Activated T-helper 17 cell treated with anti-CD3 and anti-CD28 coated beads, Interleukin-2, amount 50 U/mL, for 72 hours (primary cell): ENCODE results near the gene TNFRSF13B. TPM values are rescaled to one million over a fixed set of nuclear protein-coding genes. Genes with fewer than 3 reads are reported as not detected.
A peak's percentile ranks its signal among the peaks of the same experiment; 100 is the strongest.
"Not testable (repeated sequence)": the region's sequence is repeated elsewhere in the genome, so short reads cannot be mapped to it uniquely, and the experiment has no call there.

Source experiments
- ATAC-seq: fragments of 150-1000 bp; cut with Tn5 transposase; replicated peaks from 2 replicates; pipeline ENCODE4 v1.10.0; 2021; ENCODE audit warnings: mild to moderate bottlenecking, moderate library complexity
- H3K27ac Mint-ChIP-seq: one replicate; pipeline ENCODE4 v1.8.0; 2022; ENCODE audit warnings: mixed read lengths
- H3K27me3 Mint-ChIP-seq: one replicate; pipeline ENCODE4 v1.8.0; 2022; ENCODE audit warnings: mixed read lengths
- H3K36me3 Mint-ChIP-seq: one replicate; pipeline ENCODE4 v1.8.0; 2022; ENCODE audit warnings: low read depth, mild to moderate bottlenecking, mixed read lengths
- H3K4me1 Mint-ChIP-seq: one replicate; pipeline ENCODE4 v1.8.0; 2022; ENCODE audit warnings: mixed read lengths
- H3K4me3 Mint-ChIP-seq: one replicate; pipeline ENCODE4 v1.8.0; 2022; ENCODE audit warnings: mild to moderate bottlenecking, mixed read lengths
- H3K9me3 Mint-ChIP-seq: one replicate; pipeline ENCODE4 v1.8.0; 2022; ENCODE audit warnings: mixed read lengths
- total RNA-seq, 2 donors: library from RNA; stranded (reverse); gene quantifications; one replicate each; pipeline ENCODE4 v1.2.3, GENCODE V29; 2022

Gene TNFRSF13B
- total RNA-seq, 2 donors from 2014 or later = not detected

GRCh38 chr17:16980813-16981731 lies 9.2 kb upstream of the TNFRSF13B start:
- H3K27me3 Mint-ChIP-seq = no peaks in the 10 kb centered on the region
- H3K36me3 Mint-ChIP-seq = no peaks in the 10 kb centered on the region
- no peaks in the 10 kb centered on the region for H3K9me3 Mint-ChIP-seq
- no peak overlapping the region for H3K4me3 Mint-ChIP-seq
- peaks cover 2% of the 10 kb centered on the region for H3K4me1 Mint-ChIP-seq
- no peak for ATAC-seq
- no peak overlapping the region for H3K27ac Mint-ChIP-seq

GRCh38 chr17:16980061-16980460 lies 8.1 kb upstream of the TNFRSF13B start:
- Mint-ChIP-seq H3K27me3 (no peaks in the 10 kb centered on the region), H3K4me1 (peaks cover 5% of the 10 kb centered on the region), H3K36me3 (no peaks in the 10 kb centered on the region), H3K9me3 (no peaks in the 10 kb centered on the region), H3K27ac (no peak overlapping the region), H3K4me3 (no peak overlapping the region)
- no peak for ATAC-seq

GRCh38 chr17:16979237-16979823 lies 7.4 kb upstream of the TNFRSF13B start:
- H3K4me1 Mint-ChIP-seq, H3K27me3 Mint-ChIP-seq, H3K36me3 Mint-ChIP-seq, H3K4me3 Mint-ChIP-seq, ATAC-seq, H3K9me3 Mint-ChIP-seq, H3K27ac Mint-ChIP-seq: not testable (repeated sequence)

- H3K4me1 Mint-ChIP-seq = peaks cover 5% of the 10 kb centered on the region
- no peaks in the 10 kb centered on the region for H3K36me3 Mint-ChIP-seq
- H3K27me3 Mint-ChIP-seq = no peaks in the 10 kb centered on the region
- no peak overlapping the region for H3K4me3 Mint-ChIP-seq
- no peak overlapping the region for H3K27ac Mint-ChIP-seq
- no peaks in the 10 kb centered on the region for H3K9me3 Mint-ChIP-seq
- no peak for ATAC-seq
Measured at GRCh38 chr17:16977932-16978331, 6.0 kb upstream of the TNFRSF13B start.

GRCh38 chr17:16976725-16977550 lies 5.0 kb upstream of the TNFRSF13B start:
- Mint-ChIP-seq H3K27ac (peak overlapping the region; percentile 80), H3K4me3 (peak overlapping the region; percentile 47), H3K36me3 (no peaks in the 10 kb centered on the region), H3K9me3 (no peaks in the 10 kb centered on the region), H3K4me1 (peaks cover 5% of the 10 kb centered on the region), H3K27me3 (no peaks in the 10 kb centered on the region)
- ATAC-seq = no peak

GRCh38 chr17:16975744-16976625 lies 4.1 kb upstream of the TNFRSF13B start:
- H3K4me1 Mint-ChIP-seq = peaks cover 5% of the 10 kb centered on the region
- no peak for ATAC-seq
- no peaks in the 10 kb centered on the region for H3K9me3 Mint-ChIP-seq
- peak overlapping the region; percentile 80 for H3K27ac Mint-ChIP-seq
- no peaks in the 10 kb centered on the region for H3K36me3 Mint-ChIP-seq
- no peaks in the 10 kb centered on the region for H3K27me3 Mint-ChIP-seq
- H3K4me3 Mint-ChIP-seq = peak overlapping the region; percentile 47

GRCh38 chr17:16975277-16975651 lies 3.3 kb upstream of the TNFRSF13B start:
- Mint-ChIP-seq H3K4me1 (peaks cover 5% of the 10 kb centered on the region), H3K27me3 (no peaks in the 10 kb centered on the region), H3K9me3 (no peaks in the 10 kb centered on the region), H3K36me3 (no peaks in the 10 kb centered on the region), H3K27ac (peak overlapping the region; percentile 12), H3K4me3 (no peak overlapping the region)
- no peak for ATAC-seq

GRCh38 chr17:16974569-16975276 lies 2.8 kb upstream of the TNFRSF13B start:
- Mint-ChIP-seq H3K9me3 (no peaks in the 10 kb centered on the region), H3K4me1 (peaks cover 5% of the 10 kb centered on the region), H3K27ac (peak overlapping the region; percentile 12), H3K4me3 (no peak overlapping the region), H3K36me3 (no peaks in the 10 kb centered on the region), H3K27me3 (no peaks in the 10 kb centered on the region)
- ATAC-seq = no peak

- peaks cover 5% of the 10 kb centered on the region for H3K4me1 Mint-ChIP-seq
- no peaks in the 10 kb centered on the region for H3K27me3 Mint-ChIP-seq
- H3K36me3 Mint-ChIP-seq = no peaks in the 10 kb centered on the region
- ATAC-seq = no peak
- H3K9me3 Mint-ChIP-seq = no peaks in the 10 kb centered on the region
- H3K27ac Mint-ChIP-seq = no peak overlapping the region
- H3K4me3 Mint-ChIP-seq = no peak overlapping the region
Measured at GRCh38 chr17:16973760-16974540, 2.0 kb upstream of the TNFRSF13B start.

GRCh38 chr17:16973043-16973442 lies 1.1 kb upstream of the TNFRSF13B start:
- H3K27ac Mint-ChIP-seq, H3K4me1 Mint-ChIP-seq, ATAC-seq: not testable (repeated sequence)

GRCh38 chr17:16972346-16972745 lies 428 bp upstream of the TNFRSF13B start:
- H3K36me3 Mint-ChIP-seq = no peaks in the 10 kb centered on the region
- H3K9me3 Mint-ChIP-seq = no peaks in the 10 kb centered on the region
- peaks cover 5% of the 10 kb centered on the region for H3K4me1 Mint-ChIP-seq
- no peak overlapping the region for H3K4me3 Mint-ChIP-seq
- no peaks in the 10 kb centered on the region for H3K27me3 Mint-ChIP-seq
- H3K27ac Mint-ChIP-seq = no peak overlapping the region
- ATAC-seq = no peak

More at GRCh38 chr17:16973043-16973442, 1.1 kb upstream of the TNFRSF13B start:
- not testable (repeated sequence) for H3K36me3 Mint-ChIP-seq, H3K4me3 Mint-ChIP-seq, H3K9me3 Mint-ChIP-seq, H3K27me3 Mint-ChIP-seq

GRCh38 chr17:16969931-16970906 lies 1.7 kb downstream of the TNFRSF13B start:
- no peak overlapping the region for H3K4me3 Mint-ChIP-seq
- H3K9me3 Mint-ChIP-seq = no peaks in the 10 kb centered on the region
- H3K4me1 Mint-ChIP-seq = no peaks in the 10 kb centered on the region
- H3K27me3 Mint-ChIP-seq = no peaks in the 10 kb centered on the region
- no peaks in the 10 kb centered on the region for H3K36me3 Mint-ChIP-seq
- no peak overlapping the region for H3K27ac Mint-ChIP-seq
- ATAC-seq = no peak
